GM19455 (cell line): ENCODE data around the gene MVP.
A peak's percentile ranks its signal among the peaks of the same experiment; 100 is the strongest.
"Not testable (repeated sequence)": the region's sequence is repeated elsewhere in the genome, so short reads cannot be mapped to it uniquely, and the experiment has no call there.

Experiments
- ATAC-seq: cut with Tn5 transposase; IDR thresholded peaks from one replicate; pipeline ENCODE4 v1.9.1; 2021; ENCODE audit not compliant: unreplicated experiment

The MVP gene

GRCh38 chr16:29815032-29815721 is 5.1 kb upstream of the MVP start:
- ATAC-seq = no peak

- peak; percentile 60 for ATAC-seq
These were observed 4.2 kb upstream of the MVP start, which contains the start of gene PAGR1 for GRCh38 chr16:29815793-29816693. Gene PAGR1 (plus strand): TSS chr16:29816152. CDS start chr16:29816526, 374 bp downstream.

DNA sequence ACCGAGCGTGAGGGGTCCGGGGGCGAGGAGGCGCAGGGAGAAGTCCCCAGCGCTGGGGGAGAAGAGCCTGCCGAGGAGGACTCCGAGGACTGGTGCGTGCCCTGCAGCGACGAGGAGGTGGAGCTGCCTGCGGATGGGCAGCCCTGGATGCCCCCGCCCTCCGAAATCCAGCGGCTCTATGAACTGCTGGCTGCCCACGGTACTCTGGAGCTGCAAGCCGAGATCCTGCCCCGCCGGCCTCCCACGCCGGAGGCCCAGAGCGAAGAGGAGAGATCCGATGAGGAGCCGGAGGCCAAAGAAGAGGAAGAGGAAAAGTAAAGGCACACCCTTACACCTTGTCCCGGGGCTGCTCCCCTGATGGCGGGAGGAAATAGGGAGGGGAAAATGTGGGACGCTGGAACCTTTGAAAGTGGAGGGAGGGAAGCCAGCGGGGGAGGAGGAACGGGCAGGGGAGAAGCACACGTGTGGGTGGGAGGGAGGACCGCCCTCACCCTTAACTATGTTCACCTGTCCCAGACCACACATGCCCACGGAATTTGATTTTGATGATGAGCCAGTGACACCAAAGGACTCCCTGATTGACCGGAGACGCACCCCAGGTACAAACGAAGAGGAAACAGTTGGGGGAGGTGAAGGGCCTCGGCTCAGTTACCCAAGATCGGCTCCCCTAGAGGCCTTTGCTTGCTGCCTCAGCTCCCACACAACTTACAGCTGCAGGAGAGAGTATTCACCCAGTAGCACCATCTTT is 3.4 kb upstream of the MVP start:
- peak; percentile 26 for ATAC-seq

DNA sequence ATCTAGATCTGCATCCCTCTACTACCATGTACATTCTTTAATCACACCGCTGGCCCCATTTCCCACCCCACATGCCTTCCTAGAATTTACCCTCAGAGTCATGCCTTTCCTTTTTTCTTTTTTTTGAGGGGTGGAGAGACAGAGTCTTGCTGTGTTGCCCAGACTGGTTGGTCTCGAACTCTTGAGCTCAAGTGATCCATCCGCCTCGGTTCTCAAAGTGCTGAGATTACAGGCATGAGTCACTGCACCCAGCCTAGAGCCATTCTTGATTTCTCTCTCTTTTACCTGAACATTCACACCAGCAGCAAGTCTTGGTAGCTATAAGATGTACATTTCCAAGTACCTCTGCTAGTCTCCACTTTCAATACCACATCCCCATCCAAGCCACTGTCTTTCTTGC is 2.2 kb upstream of the MVP start:
- ATAC-seq = no peak

- no peak for ATAC-seq
These were observed 756 bp upstream of the MVP start for GRCh38 chr16:29819506-29819905.

GRCh38 chr16:29820730-29821642 is 724 bp downstream of the MVP start:
- no peak for ATAC-seq

DNA sequence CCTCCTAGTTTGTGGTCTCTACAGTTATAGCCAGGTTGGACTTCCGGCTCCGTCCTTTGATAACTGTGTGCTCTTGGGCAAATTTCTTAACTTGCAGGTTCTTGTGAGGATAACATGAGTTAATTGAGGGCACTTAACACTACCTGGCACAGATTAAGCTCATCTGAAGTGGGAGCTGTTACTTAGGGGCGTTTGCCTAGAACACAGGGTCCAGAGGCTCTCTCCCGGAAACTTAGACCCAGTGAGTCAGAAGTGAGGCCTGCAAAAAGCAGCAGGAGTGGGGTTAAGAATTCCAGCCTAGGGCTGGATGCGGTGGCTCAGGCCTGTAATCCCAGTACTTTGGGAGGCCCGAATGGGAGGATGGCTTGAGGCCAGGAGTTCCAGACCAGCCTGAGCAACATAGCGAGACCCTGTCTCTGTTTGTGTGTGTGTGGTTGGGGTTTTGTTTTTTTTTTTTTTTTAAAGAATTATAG is 1.4 kb downstream of the MVP start:
- no peak for ATAC-seq

GRCh38 chr16:29824589-29825144 is 4.4 kb downstream of the MVP start:
- no peak for ATAC-seq

GRCh38 chr16:29825145-29826044 is 5.1 kb downstream of the MVP start:
- ATAC-seq = no peak

DNA sequence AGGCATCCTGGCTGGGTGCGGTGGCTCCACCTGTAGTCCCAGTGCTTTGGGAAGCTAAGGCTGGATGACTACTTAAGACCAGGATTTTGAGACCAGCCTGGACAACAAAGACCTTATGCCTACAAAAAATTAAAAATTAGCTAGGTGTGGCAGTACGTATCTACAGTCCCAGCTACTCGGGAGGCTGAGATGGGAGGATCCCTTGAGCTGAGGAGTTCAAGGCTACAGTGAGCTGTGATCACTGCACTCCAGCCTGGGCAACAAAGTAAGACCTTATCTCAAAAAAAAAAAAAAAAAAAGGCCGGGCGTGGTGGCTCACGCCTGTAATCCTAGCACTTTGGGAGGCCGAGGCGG is 6.1 kb downstream of the MVP start:
- ATAC-seq = no peak

GRCh38 chr16:29830774-29831173 is 10.5 kb downstream of the MVP start:
- no peak for ATAC-seq

GRCh38 chr16:29831490-29831889 is 11.2 kb downstream of the MVP start:
- ATAC-seq = no peak

- not testable (repeated sequence) for ATAC-seq
These were observed 13.0 kb downstream of the MVP start for GRCh38 chr16:29833219-29833618.

- ATAC-seq = no peak
These were observed 13.8 kb downstream of the MVP start for GRCh38 chr16:29834079-29834478.

DNA sequence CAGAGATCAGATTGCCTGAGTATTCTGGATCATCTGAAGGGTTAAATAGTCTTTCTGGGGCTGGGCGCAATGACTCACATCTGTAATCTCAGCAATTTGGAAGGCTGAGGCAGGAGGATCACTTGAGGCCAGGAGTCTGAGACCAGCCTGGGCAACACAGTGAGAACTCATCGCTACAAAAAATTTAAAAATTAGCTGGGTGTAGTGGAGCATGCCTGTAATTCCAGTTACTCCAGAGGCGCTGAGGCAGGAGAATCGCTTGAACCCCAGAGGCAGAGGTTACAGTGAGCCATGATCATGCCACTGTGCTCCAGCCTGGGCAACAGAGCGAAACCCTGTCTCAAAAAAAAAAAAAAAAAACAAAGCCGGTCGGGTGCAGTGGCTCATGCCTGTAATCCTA is 15.7 kb downstream of the MVP start:
- no peak for ATAC-seq

- ATAC-seq = no peak
These were observed 16.4 kb downstream of the MVP start for GRCh38 chr16:29836623-29837022.

DNA sequence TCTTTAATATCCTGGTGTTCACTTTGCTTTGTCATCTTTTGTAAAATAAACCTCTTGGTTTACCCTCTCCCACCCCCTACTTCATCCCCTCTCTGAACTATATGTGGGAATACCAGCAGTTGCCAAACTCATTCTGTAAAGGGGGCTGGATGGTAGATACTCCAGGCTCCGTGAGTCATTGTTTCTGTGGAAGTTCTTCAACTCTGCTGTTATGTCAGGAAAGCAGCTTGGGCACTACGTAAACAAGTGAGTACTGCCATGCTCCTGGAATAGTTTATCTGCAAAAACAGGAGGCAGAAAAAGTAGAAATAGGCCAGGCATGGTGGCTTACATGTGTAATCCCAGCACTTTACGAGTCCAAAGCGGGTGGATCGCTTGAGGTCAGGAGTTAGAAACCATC is 17.6 kb downstream of the MVP start:
- no peak for ATAC-seq

DNA sequence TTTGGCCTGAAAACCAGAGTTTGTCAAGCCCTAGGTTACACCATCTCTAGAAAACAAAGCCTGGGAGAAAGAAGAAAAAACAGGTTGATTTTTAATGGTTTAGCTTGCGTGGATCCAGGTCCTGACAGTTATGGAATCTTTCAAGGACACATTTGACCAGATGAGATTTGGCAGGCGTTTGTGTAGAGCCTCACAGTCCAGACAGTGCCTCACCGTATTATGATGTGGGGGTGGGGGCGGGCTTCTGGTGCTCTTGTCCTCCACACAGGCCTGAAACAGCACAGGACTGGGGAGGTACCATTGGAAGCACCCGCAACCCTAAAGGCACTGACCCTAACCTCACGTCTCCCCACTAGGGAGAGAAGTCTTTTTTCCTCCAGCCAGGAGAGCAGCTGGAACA is 19.6 kb downstream of the MVP start:
- no peak for ATAC-seq

GRCh38 chr16:29840240-29840639 is 20.0 kb downstream of the MVP start:
- ATAC-seq = no peak
